Erythroblast (primary cell): ENCODE results near the gene JMJD7.

Experiments
- GATA1 ChIP-seq: IDR thresholded peaks from 2 replicates; pipeline ENCODE4 v1.6.1; 2011; ENCODE audit warnings: low read depth, mild to moderate bottlenecking, control low read depth, low read length, moderate library complexity
- POLR2A ChIP-seq: IDR thresholded peaks from 2 replicates; pipeline ENCODE4 v1.6.1; 2011; ENCODE audit warnings: mild to moderate bottlenecking, low read length

- TF ChIP-seq POLR2A (no peak), GATA1 (no peak)
These were observed 48.8 kb downstream of the JMJD7 start for GRCh38 chr15:41876689-41877088.
